Inferior parietal cortex (tissue), 1 donor: ENCODE measurements around the gene ZNRF1.
A peak's percentile ranks its signal among the peaks of the same experiment; 100 is the strongest.
"Not testable (repeated sequence)": the region's sequence is repeated elsewhere in the genome, so short reads cannot be mapped to it uniquely, and the experiment has no call there.

Experiments
- DNase-seq: peaks from one replicate; pipeline ENCODE4 v3.0.0-alpha.2; 2016; ENCODE audit errors: extremely low spot score

The ZNRF1 gene

GRCh38 chr16:74998481-74999218 is at the start of gene ZNRF1:
Gene ZNRF1, plus strand, starts transcription at chr16:74999024. Its CDS starts 648 bp downstream, at chr16:74999672.
- DNase-seq, result peak; percentile 78

GRCh38 chr16:74949309-74949708 is 49.5 kb upstream of the ZNRF1 start:
- DNase-seq, result no peak

GRCh38 chr16:74950511-74950910 is 48.3 kb upstream of the ZNRF1 start:
- no peak for DNase-seq

- DNase-seq, result no peak
Measured at GRCh38 chr16:74951206-74951605, 47.6 kb upstream of the ZNRF1 start.

- no peak for DNase-seq
Measured at GRCh38 chr16:74951681-74952080, 47.1 kb upstream of the ZNRF1 start.

GRCh38 chr16:74954763-74955162 is 44.1 kb upstream of the ZNRF1 start:
- peak; percentile 28 for DNase-seq

- no peak for DNase-seq
Measured at GRCh38 chr16:74973304-74973703, 25.5 kb upstream of the ZNRF1 start.

- DNase-seq, result no peak
Measured at GRCh38 chr16:74975591-74975990, 23.2 kb upstream of the ZNRF1 start.

- DNase-seq, result no peak
Measured at GRCh38 chr16:74982256-74982655, 16.6 kb upstream of the ZNRF1 start.

- DNase-seq, result no peak
Measured at GRCh38 chr16:74984194-74984528, 14.7 kb upstream of the ZNRF1 start.

GRCh38 chr16:74984529-74985296 is 14.1 kb upstream of the ZNRF1 start, which contains the start of gene WDR59:
Gene WDR59, minus strand, starts transcription at chr16:74985123. Its CDS starts 106 bp downstream, at chr16:74985017.
- peak; percentile 99 for DNase-seq

- no peak for DNase-seq
Measured at GRCh38 chr16:74987027-74987681, 11.7 kb upstream of the ZNRF1 start.

- not testable (repeated sequence) for DNase-seq
Measured at GRCh38 chr16:74989864-74990263, 9.0 kb upstream of the ZNRF1 start.

- no peak for DNase-seq
Measured at GRCh38 chr16:74990832-74991231, 8.0 kb upstream of the ZNRF1 start.

- DNase-seq, result no peak
Measured at GRCh38 chr16:74991268-74991592, 7.6 kb upstream of the ZNRF1 start.

- no peak for DNase-seq
Measured at GRCh38 chr16:74991593-74992403, 7.0 kb upstream of the ZNRF1 start.

GRCh38 chr16:74995986-74996385 is 2.8 kb upstream of the ZNRF1 start:
- no peak for DNase-seq

GRCh38 chr16:74997042-74997491 is 1.8 kb upstream of the ZNRF1 start:
- DNase-seq, result no peak

GRCh38 chr16:74999219-74999608 is 390 bp downstream of the ZNRF1 start:
- DNase-seq, result no peak

GRCh38 chr16:74999609-75000480 is 1.0 kb downstream of the ZNRF1 start:
- DNase-seq, result peak; percentile 36
